Suppressor macrophage treated with lipopolysaccharide for 4 hours (primary cell): ENCODE measurements around the gene SMCO4.

Source experiments
- DNase-seq: peaks from one replicate; pipeline ENCODE4 v3.0.0-alpha.2; 2020

Gene SMCO4

DNA sequence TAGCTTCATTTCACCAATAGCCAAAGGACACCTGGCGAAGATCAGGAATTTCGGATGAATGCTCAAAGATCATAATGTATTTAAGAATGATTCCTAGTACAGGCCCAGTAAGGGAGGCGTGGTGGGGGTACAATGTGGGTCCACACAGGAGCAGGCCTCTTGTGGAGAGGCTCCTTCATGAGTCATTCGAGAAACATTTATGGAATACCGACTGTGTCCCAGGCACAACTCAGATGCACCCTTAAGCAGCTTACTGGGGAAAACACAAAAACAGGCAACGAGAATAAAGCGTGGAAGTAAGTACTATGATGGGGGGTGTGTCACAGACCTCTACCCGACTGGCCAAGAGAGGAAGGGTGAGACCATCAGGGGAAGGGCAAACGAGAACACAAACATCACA, 44.5 kb downstream of the SMCO4 start:
- DNase-seq = no peak

DNA sequence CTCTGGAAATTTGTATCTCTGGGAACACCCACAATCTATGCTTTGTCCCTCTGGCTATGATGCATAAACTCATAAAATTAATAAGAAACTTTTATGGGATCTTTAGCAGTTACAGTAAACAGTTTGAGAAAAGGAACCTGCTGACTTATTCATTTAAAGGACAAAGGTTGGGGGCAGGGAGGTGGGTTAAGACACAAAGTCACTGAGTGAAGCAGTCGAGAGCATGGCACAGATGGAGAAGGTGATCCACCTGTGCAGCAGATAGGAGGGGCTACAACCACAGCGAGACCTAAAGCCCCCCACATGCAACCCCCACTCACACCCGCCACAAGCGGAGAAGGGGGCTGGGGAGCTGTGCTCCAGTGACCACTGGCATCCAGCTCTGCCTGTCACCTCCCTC, 45.0 kb downstream of the SMCO4 start:
- no peak for DNase-seq

GRCh38 chr11:93497596-93497995, 45.6 kb downstream of the SMCO4 start:
- DNase-seq = peak; percentile 73

DNA sequence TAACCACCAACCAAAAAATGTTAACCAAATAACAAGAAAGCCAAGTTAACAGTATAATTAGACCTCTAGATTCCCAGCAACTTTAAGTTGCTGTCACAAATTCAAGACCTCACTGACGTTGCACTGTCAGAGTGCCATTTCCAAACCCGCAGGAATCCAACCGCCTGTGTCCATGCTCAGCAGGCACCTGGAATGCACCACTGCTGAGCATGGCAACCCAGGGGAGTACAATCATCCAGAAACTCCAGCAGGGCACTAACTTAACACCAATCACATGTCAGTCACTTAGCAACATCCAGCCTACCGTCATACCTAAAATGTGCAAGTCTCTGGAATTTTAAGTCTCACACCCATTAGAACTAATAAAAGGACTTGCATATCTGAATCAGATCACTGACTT, 48.8 kb downstream of the SMCO4 start:
- no peak for DNase-seq

- no peak for DNase-seq
Observed at GRCh38 chr11:93493252-93493897, 49.8 kb downstream of the SMCO4 start.

GRCh38 chr11:93492464-93493251, 50.5 kb downstream of the SMCO4 start:
- no peak for DNase-seq

- DNase-seq = no peak
Observed at GRCh38 chr11:93491973-93492372, 51.2 kb downstream of the SMCO4 start.

DNA sequence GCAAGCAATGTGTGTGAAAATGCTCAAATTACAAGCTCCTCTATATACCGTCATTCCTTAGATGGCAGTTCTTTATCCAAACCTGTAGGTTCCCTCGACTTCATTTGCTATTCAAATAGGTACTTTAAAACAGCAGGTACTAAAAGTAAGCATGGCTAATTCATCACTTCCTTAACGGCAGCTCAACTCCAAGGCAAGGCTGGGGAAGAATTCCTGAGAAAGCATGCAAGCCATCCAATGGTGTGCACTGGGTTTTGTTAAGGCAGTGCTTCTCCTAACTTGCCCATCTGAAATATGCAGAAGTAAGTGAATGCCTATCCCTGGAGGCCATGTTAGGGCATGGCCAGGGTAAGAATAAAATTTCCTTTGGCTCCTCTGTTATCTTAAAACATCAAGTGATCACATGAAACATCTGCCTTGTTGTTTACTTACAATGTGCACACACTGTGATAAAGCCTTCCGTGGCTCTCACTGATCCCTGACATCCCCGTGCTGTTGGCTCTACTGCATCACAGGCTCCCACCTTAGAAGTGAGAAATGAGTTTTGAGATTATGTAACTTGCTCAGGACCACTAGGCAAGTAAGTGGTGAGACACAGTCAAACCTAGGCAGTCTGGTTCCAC, 52.1 kb downstream of the SMCO4 start:
- DNase-seq = no peak

DNA sequence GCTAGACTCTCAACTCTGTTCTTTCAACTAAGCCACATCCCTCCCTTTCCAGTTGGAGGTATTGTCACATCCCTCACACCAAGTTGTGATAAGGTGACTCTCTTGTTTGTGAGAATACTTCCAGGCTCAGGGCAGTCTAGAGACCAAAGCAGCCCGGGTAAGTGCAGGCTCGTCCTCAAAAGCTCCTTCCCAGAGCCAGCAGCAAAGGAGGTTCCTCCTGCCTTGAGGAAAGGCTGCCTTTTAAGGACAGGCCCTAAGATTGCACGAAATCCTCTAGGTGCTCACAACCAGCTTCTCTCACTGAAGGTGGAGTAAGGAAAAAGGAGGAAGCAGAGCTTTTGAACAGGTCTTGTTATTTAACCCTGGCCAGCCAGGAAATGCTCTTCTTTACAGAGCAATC, 53.4 kb downstream of the SMCO4 start:
- no peak for DNase-seq

- no peak for DNase-seq
Observed at GRCh38 chr11:93487032-93487483, 56.1 kb downstream of the SMCO4 start.

GRCh38 chr11:93485983-93486382, 57.2 kb downstream of the SMCO4 start:
- no peak for DNase-seq

DNA sequence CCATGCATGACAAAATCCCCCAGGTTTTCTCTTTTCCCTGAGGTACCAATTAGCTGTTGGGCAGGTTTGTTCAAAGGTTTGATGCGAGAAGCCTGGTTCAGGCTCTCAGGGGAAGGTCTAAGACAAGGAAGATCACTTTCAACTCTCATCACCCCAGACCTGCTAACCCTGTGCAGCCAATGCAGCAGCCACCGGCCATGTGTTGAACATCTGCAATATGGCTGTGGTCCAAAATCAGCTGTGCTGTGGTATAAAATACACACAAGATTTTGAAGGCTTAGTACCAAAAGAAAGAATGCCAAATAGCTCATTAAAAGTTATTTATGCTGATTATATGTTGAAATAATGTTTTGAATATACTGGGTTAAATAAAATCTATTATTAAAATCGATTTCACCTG, 58.5 kb downstream of the SMCO4 start:
- DNase-seq = no peak

- no peak for DNase-seq
Observed at GRCh38 chr11:93482556-93482955, 60.6 kb downstream of the SMCO4 start.

DNA sequence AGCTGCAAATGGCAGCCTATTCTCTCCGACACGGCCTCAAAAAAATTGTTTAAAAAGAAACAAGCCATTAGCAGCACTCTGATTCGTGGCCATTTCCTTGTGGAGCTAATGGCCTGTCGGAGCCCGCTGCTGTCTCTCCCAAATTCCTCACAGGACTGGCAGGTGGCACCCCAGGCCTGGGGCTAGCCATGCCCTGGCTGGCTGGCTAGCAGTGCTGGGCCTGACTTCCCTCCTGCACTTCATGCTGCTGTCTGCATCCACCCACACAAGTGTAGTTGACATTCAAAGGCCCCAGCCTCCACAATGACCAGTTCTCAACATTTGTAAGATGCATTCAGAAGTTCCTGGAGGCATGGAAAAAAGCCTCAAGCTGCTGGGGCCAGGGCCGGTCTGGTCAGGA, 61.5 kb downstream of the SMCO4 start:
- DNase-seq = peak; percentile 52

DNA sequence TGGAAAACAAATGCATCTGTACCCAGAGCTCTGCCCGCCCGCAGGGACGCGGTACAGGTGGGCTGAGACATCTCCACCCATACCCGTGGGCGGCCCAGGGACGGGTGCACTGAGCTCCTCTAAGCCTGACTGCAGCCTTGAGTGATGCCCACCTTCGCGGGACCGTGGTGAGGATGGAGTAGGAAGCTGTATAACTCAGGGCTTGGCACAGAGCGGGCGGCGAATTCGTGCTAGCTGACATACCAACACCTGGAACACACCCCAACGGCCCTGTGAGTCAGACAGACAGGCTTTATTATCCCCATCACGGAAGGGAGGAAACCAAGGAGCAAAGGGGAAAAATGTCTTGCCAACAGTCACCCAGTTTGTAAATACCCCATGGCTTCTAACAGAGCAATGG, 61.9 kb downstream of the SMCO4 start:
- no peak for DNase-seq

DNA sequence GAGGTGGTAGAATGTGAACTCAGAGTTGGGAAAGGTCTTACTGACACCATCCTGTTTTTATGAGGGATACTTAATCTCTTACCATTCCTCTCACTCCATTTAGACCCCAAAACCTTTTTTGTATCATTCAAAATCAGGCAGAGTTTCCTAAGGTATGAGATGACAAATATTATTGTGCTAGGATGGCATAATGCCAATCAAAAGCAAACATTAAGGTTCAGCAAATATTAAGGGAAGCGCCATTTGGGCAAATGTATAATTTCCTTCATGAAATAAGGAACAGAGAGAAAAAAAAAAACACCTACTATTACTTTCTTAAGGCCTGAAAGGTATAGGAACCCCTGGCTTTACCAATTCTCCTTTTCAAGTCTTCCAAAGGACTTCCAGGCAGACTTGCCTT, 62.4 kb downstream of the SMCO4 start:
- DNase-seq = no peak

DNA sequence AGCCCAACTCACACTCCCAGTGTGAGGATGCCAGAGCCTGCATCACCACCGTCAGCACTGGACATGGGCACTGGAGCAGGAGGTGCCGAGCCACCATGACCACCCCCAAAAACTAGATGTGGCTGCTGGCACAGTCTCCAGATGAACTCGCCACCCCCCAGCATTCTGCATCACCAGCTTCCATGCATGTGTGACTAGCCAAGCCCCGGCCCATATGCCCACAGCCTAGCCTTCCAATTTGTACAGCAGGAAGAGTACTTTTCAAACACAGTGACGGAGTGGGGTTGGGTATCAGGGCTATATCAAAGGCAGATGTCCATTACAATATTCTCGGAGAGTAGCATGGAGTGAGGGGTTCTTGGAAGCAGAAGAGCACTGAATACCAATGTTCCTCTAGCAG, 62.9 kb downstream of the SMCO4 start:
- DNase-seq = no peak

DNA sequence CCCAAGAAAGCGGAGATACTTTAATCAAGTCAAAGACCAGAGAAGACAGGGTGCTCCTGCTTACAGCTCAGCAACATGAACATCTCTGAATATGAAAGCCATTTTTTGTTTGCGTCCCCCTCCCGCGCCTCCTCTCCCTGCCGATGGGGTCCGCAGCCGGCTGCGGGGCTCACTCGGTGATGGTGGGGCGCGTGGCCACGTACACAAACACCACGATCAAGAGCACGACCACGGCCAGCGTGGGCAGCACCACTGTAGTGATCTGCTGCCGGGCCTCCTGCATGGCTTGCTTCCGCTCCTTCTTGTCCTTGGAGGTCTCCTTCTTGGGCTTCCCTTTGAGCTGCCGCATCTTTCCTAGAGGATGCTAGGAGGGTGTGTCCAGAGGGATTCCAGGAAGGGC, 64.3 kb downstream of the SMCO4 start:
- DNase-seq = no peak

GRCh38 chr11:93477684-93478234, 65.4 kb downstream of the SMCO4 start:
- no peak for DNase-seq

- DNase-seq = no peak
Observed at GRCh38 chr11:93476796-93477195, 66.4 kb downstream of the SMCO4 start.

GRCh38 chr11:93474123-93474522, 69.1 kb downstream of the SMCO4 start:
- no peak for DNase-seq

- no peak for DNase-seq
Observed at GRCh38 chr11:93468290-93468689, 74.9 kb downstream of the SMCO4 start.

- DNase-seq = no peak
Observed at GRCh38 chr11:93467054-93467453, 76.1 kb downstream of the SMCO4 start.
